Activated CD4-positive, CD25-positive, alpha-beta regulatory T cell treated with anti-CD3 and anti-CD28 coated beads, Interleukin-2, amount 50 U/mL, for 72 hours (primary cell): ENCODE data around the gene LGALS7.

Source experiments
- DNase-seq: peaks from one replicate; pipeline ENCODE4 v3.0.0; 2021

The LGALS7 gene

DNA sequence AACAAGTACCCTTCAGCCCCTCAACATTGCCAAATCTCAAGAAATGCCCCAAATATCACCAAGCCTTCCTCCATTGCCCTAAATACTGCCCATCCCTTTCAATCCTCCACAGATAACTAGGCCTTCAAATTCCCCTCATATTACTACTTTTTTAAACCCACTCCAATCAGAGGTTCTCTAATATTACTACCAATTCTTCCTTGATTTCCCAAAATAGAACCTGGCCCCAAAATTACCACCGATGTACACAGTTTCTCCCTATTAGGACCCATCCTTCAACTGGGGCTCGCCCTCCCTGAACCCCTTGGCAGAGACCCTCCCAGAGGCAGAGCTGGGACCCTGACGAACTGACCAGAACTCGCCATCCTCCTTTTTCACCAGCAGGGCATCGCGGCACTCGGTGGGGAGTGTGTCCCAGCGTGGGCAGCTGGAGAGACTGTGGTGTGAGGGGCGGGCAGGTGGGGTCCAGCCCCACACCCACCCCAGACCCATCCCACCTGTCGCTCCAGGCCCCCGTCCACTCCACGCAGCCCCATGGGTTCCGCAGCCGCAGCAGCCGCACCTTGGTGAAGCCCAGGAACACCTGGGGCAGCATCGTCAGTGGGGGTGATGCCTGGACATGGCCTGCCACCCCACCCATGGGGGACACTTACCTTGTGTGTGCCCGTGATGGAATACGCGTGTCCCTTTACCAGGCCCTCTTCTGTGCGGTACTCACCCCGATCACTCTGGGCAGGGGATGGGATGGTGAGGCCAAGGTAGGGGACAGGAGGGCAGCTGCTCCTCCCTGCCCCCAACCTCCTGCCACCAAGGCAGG lies 35.2 kb downstream of the LGALS7 start:
- no peak for DNase-seq

DNA sequence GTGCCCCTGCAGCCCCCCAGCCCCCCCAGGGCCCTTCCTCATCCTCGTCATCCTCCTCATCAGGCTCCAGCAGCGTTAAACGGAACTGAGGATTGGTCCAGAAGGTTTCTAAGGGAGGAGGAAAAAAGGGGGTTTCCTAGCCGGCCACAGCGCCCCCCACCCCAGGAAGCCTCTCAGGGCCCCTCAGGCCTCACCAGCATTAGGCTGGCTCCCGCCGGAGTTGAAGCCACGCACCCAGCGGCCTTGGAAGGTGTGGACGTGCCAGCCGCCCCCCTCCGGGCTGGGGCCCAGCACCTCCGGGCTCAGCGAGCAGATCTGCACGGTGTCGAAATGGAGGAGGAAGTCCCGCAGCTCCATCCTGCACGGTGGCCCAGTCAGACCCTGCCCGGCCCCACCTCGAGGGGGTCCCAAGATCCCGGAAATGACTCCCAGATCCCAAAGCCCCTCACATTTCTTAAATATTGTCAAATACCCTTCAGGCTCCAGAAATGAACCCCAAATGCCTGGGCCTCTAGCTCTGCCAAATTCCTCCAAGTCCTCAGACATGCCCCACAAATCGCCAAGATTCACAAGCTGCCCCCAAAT lies 35.9 kb downstream of the LGALS7 start:
- no peak for DNase-seq

DNA sequence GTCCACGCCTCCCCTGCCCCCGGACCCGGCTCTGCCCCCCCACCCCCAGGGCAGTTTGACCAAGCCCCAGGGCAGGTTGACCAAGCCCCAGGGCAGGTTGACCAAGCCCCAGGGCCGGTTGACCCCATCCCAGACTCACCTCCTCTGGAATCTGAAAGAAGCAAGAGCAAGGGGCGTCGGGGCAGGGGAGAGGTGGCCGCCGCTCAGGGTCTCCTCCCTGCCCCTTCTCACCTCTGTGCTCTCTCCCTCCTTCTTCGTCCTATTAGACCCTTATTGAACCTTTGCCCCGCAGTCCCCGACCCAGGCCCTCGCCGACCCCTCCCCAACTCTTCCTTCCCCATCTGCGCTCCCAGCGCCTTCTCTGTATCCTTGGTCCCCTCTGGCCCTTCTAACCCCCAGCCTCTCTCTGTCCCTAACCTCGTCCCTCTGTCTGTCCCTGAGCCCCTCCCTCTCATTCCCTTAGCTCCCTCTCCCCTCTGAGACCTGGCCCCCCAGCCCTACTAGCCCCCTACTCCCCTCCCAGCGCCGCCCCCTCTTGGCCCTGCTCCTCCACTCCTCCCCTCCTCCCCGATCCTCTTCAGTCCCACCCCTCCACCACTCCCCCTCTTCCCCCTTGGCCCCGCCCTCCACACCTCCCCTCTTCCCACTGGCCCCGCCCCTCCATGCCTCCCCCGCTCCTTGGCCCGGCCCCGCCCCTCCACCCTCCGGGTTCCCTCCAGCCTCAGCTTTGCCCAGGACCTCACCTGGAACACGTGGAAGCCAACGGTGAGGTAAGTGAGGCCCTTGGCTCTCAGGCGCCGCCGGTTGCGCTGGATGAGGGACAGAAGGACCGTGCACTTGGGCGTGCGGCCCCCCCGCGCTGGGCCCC lies 36.7 kb downstream of the LGALS7 start:
- DNase-seq: no peak

DNA sequence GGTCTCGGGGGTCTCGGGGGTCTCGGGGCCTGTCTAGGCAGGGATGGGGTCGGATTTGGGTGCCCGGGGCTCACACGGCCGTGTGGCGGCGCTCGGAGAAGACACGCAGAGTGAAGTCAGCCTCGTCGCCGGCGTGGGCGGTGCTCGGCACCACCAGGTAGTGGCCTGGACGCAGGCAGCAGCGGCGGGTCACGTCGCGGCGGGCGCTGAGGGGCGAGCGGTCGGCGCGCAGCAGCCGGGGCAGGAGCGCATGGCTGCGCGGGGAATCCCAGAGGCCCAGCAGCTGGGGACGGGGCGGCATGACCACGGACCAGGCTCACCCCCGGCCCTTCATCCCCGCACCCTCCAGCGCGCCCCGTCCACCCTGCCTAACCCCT lies 37.3 kb downstream of the LGALS7 start:
- DNase-seq: peak; percentile 55

DNA sequence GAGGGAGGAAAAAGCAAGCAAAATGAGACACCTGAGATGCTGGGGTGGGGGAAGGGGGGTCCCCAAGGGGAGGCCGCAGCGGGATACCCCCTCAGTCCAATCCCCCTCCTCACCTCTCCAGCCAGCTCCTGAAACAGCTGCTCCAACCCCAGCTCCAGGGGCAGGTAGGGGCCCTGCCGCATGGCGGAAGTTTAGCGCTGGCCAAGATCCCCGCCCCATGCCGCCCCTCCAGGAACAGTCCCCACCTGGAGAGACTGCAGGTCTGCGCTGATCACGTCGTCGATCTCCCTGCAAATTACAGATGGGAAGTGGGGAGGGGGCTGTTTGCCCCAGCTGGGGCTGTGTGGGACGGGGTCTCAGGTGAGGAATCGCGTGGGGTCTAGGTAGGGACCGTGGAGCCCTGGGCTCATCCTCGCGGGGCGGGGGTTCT lies 38.0 kb downstream of the LGALS7 start:
- no peak for DNase-seq

DNA sequence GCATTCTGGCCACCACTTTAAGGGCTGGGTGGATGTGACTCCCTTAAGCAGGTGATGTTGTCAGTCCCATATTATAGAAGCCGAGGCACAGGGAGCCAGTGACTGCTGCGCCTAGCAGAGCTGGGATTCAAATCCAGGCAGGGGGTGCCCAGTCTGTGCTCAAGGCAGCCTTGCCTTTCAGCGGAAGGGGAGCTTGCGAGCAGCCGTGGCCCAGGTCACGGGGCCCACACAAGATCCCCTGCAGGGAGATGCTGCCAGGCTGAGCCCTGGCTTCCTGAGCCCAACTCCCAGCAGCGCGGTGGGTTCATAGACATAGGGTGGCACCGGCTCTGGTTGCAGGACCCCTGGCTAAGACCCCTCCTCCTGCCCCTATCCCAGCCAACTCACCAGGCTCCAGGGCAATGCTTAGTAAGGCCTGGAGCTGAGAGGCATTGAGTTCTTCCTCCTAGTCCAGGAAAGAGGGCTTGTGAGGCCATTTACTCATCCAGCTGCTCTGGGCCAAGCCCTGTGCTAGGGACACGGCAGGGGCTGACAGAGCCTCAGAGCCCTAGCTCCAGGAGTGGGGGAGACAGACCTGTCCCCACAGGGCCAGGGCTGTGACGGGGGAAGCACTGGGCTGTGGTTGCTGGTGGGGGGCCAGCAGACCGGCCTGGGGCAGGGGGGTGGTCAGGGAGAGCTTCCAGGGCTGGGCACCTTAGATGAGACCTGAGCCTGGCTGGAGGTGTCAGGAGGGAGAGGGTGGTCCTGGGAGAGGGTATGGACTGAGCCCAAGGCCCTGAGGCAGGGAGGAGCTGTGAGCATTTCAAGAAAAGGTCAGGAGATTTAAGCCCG lies 38.7 kb downstream of the LGALS7 start:
- DNase-seq: no peak

DNA sequence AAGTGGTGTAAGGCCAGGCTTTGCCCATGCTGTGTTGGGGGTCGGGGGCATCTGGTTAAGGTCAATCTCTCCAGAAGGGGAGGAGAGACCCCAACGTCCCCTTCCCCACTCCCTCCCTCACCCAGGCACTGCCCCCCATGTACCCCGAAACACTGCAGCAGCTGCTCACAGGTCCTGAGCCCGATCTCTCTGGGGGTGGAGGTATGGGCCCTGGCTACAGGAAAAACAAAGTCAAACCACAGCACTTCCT lies 39.2 kb downstream of the LGALS7 start:
- DNase-seq: no peak

DNA sequence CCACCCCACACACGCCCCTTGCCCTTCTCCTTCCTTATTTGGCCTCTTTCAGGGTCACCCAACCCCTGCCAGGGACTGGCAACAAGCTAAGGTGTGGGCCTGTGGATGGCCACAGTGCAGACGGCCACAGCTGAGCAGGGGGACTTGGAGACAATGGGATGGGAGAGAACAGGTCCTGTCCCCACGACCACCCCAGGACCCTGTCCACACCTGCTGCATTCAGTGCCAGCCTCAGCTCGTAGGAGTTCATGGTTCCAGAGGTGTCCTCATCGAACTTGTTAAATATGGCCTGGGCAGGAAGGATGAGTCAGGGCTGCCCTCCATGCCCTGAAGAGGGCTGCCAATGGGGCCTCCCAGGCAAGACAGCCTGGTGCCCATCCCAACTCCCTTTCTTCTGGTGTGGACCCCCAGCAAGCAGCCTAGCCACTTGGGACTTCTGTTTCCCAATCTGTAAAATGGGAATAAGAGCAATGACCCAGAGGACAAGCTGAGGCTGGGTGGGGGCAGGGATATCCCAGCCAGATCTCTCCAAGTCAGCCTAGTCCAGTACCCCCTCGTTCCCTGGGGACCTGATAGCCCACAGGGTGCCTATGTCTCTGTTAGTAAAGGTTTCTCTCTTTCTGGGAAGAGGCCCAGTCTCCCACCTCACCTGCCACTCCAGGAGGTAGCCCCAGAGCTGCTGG lies 39.7 kb downstream of the LGALS7 start:
- no peak for DNase-seq

DNA sequence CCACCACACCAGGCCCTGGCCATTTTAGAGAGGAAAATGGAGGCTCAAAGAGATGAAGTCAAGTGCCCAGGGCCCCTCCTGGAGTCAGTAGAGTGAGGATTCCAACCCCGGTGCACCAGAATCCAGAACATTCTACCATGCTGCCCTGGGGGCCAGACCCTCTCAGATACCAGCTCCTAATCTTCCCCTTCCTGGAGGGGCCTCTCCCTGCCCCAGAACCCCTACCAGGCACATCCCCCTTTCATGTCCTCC lies 40.1 kb downstream of the LGALS7 start:
- no peak for DNase-seq

DNA sequence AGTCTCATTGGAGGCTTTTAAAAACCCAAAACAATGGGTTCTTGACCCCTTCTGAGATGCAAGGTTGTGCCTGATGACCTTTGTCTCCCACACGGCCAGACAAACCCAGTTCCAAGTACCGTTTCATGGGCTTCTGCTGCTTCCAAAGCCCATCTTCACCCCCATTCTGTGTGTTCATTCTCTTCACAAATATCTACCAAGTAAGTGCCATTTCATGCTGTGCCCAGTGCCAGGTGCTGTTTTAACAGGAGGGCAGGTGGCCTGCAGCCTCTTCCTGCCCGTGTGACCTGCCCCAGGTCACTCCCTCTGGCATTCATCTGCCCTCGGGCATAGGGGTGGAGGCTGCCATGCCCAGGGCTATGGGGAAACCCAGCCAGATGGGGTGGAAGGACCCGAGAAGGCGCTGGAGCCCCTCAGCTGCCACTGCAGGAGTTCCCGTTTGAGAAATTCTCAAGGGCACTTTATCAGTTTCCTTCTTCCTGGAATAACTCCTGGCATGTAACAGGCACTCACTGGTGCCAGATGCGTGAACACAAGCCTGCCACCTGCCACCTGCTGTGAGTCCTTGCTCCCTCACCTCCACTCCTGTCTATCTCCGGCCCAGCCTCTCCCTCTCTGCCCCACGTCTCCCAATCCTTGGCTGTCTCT lies 41.5 kb downstream of the LGALS7 start:
- no peak for DNase-seq

DNA sequence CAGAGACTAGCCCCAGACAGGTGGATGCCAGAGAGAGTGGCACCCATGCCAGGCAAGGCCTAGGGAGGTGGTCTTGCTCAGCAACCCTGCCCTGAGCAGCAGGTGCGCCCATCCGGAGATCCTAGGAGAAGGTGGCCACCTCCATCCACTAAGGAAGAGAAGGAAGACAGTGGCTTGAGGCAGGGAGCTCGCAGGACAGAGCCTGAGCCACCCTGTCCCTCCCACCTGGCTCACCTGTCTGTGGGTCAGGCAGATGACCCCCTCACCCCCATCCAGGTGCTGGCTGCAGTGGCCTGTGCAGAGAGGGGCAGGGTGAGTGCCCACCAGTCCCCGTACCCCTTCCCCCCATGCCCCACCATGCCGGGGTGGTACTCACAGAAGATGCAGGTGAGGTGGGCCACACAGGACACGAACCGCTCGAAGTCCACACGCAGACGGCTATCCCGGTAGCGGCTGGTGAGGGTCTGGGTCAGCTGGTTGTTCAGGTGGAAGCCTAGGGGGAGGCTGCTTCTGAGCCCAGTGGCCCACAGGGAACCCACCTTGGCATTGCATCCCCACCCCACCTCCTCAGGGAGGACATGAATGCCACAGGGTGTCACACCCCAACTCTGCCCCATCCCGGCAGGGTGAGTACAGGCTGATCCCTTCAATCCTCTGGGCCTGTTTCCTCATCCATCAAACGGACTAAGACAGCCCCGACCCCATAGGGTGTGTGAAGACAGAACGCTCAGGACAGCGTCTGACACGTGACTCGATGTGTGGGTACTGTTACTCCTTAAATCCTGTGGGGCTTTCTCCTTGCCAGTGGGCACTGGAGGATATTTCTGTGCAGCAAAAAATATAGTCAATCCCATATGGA lies 42.4 kb downstream of the LGALS7 start:
- DNase-seq: no peak

DNA sequence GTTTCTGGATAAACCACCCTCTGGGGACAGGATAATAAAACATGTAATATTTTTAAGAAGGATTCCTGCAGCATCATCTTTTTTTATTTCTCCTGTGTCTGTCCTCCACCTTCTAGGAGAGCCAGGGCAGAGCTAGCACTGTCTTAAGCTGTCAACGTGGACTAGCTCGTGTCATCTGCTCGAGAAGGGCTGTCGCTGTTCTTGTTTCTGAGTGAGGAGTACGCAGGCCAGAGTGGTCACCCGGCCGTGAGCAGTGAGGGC lies 42.9 kb downstream of the LGALS7 start:
- DNase-seq: no peak

DNA sequence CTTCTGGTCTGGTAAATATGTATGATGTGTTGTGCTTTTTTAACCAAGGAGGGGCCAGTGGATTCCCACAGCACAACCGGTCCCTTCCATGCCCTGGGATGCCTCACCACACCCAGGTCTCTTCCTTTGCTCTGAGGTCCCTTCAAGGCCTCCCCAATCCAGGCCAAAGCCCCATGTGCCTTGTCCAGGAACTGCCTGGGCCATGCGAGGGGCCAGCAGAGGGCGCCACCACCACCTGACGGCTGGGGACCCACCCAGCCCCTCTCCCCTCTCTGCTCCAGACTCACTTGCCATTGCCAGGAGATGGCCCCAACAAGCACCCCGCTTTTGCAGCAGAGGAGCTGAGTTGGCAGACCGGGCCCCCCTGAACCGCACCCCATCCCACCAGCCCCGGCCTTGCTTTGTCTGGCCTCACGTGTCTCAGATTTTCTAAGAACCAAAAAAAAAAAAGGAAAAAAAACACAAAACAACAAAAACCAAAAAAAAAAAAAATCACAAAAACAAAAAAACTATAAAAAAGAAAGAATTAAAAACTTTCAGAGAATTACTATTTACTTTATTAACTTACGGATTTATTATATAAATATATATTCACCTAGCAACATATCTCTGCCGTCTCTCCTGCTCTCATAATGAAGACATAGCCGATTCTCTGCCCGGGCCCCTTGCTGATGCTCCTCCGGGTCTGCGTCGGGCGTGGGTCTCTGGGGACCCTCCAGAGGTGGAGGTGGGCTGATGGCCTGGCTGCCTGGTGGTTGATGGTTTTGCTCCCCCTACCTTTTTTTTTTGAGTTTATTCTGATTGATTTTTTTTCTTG lies 43.5 kb downstream of the LGALS7 start:
- DNase-seq: peak; percentile 81

DNA sequence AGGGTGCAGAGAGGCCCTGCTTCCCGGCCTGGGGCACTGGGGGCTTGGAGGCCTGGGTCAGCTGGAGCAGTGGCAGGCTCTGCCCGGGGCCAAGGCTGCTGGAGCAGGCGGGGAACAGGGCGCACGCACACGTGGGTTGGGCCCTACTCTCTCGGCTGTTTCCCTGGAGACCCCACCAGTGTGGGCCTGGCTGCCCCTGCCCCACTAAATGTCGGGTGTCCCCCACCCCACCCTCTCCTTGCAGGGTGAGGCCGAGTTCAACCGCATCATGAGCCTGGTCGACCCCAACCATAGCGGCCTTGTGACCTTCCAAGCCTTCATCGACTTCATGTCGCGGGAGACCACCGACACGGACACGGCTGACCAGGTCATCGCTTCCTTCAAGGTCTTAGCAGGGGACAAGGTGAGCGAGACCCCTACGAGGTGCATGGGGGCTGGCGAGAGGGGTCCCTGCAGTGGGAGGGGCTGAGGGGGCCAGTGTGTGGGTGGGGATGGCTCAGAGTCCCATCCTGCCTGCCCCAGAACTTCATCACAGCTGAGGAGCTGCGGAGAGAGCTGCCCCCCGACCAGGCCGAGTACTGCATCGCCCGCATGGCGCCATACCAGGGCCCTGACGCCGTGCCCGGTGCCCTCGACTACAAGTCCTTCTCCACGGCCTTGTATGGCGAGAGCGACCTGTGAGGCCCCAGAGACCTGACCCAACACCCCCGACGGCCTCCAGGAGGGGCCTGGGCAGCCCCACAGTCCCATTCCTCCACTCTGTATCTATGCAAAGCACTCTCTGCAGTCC lies 44.4 kb downstream of the LGALS7 start:
- DNase-seq: no peak

DNA sequence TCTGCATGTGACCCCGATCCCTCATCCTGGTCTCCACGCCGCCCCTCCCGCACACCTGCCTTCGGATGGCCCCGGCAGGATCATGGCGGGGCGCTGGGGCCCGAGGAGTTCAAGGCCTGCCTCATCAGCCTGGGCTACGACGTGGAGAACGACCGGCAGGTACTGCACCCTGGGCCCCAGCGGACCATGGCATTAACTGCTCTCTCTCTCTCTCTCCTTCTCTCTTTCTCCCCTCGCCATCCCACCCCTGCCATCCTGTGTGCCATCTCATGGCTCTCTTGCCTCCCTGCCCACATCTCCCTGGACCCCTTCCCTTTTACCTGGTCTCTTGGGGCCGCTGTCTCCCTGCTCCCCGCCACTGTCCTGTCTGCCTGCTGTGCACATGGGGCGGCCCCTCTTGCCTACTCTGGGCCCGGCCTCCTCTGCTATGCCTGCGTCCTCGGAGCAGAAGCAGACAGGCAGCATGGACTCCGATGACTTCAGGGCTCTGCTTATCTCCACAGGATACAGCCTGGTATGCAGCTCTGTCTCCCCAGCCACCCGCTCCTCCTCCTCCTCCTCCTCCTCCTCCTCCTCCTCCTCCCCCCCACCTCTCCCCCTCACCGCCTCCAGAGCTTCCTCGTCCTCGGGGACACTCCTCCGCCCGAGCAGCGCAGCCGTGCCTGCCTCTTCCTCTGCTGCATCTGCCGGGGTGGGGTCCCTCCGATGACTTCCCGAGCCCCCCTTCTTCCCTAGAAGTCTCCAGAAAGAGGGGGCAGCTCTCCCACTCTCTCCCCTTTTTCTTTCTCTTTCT lies 45.3 kb downstream of the LGALS7 start:
- no peak for DNase-seq

DNA sequence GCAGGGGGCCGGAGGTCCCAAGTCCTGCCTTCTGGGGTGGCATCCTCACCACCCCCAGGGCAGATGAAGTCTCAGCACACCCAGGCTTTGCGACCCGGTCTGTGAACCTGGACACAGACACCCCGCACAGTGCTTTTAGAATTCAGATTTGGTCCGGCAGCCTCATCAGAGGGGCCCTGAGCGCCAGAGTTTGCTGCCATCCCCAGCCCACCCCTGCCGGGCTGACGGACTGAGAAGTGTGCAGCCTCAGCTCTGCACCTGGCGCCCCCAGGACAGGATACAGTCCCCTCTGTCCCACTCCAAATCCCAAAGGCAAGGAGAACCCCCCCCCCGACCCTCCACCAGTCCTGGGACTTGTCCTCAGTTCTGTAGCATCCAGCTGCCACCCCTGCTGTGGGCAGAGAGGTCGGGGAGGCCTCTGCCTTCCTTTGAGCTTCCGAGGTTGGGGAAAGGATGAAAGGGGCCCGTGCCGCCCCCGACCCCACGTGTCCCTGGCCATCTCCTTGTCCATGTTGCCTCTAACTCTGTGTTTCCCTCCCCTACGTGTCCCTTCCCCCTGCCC lies 45.9 kb downstream of the LGALS7 start:
- DNase-seq: no peak

DNA sequence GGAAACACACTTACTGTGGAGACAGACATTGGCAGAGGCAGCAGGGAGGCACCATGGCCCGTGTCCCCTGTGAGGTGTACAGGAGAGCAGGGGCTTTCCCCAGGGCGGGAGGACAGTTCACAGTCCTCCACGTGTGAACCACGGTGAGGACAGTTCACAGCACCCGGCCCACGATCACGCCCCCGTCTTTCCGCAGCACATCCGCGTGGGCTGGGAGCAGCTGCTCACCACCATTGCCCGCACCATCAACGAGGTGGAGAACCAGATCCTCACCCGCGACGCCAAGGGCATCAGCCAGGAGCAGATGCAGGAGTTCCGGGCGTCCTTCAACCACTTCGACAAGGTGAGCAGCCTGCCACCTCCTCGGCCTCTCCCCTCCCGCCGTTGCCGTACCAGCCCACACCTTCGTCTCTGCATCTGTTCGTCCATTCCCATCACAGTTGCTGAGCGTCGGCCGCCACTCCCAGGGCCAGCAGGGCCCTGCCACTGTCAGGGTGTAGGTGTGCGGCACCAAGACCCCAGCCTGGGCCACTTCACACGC lies 46.5 kb downstream of the LGALS7 start:
- no peak for DNase-seq

DNA sequence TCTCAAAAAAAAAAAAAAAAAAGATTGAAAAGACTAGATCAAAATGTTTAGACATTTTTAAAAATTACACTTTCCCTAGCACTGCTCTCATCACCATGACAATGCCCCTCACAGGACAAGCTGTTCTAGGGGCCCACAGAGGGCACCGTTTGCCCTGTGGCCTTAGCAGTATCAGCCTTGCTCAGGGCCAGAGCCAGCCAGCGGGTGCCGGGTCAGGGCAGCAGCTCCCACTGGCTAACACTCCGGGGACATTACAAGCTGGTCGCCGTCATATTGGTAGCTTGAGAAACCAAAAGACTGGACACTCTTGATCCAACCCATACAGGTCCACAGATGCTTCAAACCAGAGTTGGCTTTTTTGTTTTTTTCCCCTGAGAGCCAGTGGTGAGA lies 47.0 kb downstream of the LGALS7 start:
- DNase-seq: no peak
